KG1 (cell line): ENCODE measurements around the gene TMEM81.
A peak's percentile ranks its signal among the peaks of the same experiment; 100 is the strongest.

Experiments used
- DNase-seq: peaks from one replicate; lab custom pipeline; 2025; lab: John Stamatoyannopoulos, UW

The TMEM81 gene, protein sequence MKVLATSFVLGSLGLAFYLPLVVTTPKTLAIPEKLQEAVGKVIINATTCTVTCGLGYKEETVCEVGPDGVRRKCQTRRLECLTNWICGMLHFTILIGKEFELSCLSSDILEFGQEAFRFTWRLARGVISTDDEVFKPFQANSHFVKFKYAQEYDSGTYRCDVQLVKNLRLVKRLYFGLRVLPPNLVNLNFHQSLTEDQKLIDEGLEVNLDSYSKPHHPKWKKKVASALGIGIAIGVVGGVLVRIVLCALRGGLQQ

DNA sequence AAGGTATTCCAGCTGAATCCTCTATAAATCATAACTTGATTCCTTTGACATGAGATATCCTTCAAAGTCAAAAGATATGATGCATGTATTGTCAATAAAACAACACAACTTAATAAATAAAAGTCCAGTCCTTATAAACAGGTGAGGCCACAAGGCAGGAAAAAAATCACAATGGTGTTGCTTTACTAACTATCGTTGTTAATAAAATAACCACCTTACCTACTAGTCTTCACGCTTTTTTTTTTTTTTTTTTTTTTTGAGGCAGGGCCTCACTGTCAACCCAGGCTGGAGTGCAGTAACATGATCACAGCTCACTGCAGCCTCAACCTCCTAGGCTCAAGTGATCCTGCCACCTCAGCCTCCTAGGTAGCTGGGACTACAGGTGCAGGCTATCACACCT lies at the start of gene TMEM81:
Gene TMEM81 (minus strand): TSS at position 101 of the 400 bp plus-strand sequence. CDS start 140 bp downstream, outside the sequence.
- DNase-seq = no peak

DNA sequence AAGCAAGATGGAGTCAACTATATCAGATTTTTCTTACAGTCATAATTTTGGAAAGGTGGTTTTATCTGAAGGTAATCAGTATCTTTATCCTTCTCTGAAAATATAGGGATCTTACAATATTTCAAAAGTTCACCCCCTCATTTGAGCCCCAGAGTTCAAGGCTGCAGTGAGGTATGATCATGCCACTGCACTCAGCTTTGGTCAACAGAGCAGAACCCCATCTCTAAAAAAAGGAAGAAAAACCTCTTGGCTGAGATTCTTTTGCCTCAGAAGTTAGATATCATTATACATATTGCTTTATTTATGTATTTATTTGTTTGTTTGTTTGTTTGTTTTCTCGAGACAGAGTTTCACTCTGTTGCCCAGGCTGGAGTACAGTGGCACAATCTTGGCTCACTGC lies 49.0 kb upstream of the TMEM81 start:
- DNase-seq = no peak

DNA sequence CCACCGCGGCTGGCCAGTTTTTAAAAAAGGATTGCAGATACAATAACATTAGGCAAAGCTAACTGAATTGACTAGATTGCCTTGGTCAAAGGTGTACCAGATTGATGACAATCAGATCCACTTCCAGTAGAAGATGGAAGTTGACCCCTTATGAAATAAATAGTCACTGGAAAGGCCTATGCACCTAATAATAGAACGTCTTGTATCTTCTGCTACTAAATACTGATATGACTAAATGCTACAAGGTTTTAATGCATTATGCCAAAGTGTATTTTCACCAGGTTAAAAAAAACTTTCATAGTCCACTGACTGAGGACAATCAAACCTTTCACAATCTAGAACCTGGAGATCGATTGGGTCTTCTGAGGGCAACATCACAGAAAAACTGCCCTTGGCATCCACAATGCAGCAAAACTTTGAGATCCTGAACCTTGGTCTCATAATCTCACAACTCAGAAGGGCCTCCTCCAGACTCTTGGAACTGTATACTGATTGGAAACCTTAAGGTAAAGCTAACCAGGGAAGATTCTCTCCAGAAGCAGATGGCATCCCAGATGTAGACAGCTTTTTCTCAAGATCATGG lies 45.3 kb upstream of the TMEM81 start:
- no peak for DNase-seq

DNA sequence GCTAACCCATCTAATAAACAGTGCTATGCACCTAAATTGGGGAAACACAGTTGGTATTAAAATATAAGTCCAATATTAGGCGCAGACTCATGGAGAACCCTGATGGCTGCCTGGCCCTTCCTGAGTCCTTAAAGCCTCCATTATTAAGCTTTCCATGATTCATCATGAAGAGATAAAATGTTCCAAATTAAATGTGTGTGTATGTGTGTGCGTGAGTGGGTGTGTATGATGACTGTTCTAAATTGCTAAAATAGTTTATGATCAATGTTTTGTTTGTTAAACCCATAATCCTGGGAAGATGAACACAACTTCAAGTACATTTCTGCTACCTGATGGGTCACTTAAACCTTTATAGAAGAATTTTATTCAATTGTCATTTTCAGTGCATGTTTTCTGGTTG lies 43.8 kb upstream of the TMEM81 start:
- no peak for DNase-seq

DNA sequence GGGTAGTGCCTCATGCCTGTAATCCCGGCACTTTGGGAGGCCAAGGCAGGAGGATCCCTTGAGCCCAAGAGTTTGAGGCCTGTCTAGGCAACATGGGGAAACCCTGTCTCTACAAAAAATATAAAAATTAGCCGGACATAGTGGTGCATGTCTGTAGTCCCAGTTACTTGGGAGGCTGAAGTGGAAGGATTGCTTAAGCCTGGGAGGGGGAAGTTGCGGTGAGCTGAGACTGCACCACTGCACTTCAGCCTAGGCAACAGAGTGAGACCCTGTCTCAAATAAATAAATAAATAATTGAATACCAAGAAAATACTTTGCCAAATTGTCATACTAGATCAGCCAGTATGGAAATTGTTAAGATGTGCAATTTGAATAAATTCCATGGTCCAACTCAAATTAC lies 43.4 kb upstream of the TMEM81 start:
- no peak for DNase-seq

DNA sequence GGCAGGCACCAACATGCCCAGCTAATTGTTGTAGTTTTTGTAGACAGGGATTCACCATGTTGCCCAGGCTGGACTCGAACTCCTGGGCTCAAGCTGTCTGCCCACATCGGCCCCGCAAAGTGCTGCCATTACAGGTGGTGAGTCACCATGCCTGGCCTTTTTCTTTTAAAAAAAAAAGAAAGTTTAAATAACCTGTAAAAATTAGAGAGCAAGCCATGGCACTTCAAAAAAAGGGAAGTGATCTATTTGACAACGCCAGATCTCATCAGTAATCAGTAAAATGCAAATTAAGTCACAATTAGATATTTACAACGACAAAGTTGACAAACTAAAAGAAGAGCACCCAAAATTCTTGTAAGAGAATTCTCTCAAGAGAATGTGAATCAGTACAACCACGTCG lies 40.5 kb upstream of the TMEM81 start:
- no peak for DNase-seq

DNA sequence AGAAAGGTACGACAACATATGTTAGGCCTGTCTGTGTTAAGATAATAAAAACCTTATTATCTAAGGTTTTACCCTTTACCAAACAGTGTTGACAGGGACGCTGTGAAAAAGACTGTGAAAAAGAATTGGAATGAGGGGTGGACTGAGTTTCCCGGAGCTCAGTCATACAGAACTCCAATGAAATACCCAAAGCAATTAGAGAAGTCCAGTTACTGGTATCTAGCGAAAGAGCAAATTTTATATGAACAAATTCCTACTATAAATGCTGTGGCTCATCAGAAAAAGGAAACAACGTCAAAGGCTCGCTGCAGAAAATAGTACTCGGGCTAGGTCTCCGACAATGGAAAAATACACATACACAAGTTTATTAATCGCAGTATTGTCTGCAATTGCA lies 38.2 kb upstream of the TMEM81 start:
- peak; percentile 90 for DNase-seq

DNA sequence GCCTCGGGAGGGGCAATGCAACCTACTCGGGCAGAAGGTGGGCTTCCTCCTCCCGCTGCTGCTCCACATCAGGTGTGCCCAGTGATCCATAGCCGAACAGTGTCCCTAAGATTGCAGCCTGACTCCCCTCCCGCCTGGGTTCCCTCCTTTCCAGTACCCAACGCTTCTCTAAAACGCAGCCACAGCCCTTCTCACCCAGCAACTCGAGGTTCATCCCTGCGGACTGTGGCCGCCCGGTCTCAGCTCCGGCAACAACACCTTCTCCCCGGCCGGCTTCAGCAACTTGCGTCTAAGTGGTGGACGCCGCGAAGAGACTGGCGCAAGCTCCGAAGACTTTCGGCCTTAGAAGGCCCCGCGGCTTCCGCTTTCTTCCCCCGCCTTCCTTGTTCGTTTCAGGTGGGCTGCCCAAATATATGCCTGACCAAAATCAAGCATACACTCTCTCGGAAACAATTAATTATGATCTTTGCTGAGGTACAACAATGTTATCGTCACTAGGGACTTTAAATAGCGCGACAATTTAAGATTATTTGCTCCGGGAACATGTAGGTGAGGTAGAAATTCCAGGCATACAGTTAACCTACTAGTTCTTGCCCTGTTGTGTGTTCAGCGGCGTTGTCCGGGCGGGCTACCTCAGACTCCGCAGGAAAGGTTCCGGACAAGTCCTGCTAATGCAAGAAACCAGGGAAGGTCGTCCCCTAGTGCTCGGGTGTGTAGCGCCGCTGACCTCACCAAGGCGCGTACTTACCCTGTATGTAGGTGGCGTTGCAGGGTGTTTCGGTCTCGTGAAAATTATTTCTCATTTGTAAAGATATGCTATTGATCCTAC lies 37.6 kb upstream of the TMEM81 start, which contains the start of gene RBBP5:
Gene RBBP5 (minus strand): TSS at position 319 of the 829 bp plus-strand sequence. CDS start 105 bp downstream, at position 214.
- DNase-seq = peak; percentile 90

DNA sequence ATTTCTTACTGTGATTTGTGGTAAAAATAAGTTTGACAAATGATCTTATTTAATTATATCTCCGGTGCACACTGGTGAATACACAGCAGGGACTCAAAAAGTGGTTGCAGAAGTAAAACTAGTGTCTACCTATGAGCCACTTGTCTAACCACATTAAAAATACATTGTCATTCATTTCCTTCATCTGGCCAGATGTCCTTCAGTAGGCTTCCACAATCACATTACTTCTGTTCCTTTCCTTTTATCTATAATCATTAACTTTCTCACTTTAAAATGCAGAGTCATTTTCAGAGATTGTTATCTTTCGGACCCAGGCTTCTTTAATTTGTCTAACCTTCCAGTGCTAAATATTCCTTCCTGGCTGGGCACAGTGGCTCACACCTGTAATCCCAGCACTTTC lies 34.5 kb upstream of the TMEM81 start:
- no peak for DNase-seq

DNA sequence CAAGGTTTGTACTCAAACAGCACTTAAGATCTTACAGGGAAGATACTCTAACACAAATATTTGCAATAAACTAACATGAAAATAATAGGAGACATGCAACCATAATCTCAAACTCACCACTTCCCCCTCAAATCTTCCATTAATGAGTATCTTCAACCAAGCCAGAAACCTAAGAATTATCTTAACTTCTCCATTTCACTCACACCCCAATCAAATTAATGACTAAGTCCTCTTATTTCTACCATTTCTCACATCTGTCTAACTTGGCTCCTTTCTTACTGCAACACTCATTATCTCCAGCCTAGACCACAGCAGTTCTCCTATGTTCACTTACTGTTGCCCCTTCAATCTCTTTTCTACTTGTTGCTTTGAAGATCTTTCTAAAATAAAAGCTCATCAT lies 27.1 kb upstream of the TMEM81 start:
- DNase-seq = no peak

DNA sequence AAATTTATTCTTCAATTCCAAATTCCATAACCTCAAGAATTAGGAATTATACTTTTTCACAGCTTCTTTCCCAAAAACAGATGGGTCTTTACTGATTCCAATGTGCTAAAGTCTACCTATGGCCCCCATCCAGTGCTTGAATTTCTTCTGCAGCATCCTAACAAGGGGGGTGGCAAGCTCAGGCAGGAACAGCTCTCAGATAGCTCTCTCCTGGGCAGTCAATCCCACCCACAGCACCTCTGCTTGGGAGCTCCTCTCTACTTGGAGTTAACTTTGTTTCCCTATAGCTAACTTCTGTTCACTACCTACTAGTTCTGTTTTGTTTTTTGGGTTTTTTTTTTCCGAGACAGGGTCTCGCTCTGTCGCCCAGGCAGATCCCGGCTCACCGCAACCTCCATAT lies 25.5 kb upstream of the TMEM81 start:
- DNase-seq = no peak

DNA sequence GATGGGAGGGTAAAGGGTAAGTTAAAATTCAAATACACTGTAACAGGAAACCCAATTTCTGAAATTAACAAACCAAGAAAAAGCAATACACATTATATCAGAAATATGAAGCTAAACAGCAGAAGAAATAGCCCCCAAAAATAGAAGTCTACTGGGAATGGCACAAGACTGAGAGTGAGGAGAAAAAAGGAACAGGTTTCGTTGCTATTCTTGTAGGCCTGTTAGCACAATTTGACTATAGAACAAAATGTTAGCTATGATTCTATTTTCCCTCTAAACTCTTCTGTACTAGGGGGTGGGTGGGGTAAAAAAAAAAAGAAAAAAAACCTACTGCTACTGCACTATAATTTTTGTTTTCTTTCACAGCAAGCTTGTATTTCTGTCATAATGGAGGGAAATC lies 25.0 kb upstream of the TMEM81 start:
- DNase-seq = no peak

DNA sequence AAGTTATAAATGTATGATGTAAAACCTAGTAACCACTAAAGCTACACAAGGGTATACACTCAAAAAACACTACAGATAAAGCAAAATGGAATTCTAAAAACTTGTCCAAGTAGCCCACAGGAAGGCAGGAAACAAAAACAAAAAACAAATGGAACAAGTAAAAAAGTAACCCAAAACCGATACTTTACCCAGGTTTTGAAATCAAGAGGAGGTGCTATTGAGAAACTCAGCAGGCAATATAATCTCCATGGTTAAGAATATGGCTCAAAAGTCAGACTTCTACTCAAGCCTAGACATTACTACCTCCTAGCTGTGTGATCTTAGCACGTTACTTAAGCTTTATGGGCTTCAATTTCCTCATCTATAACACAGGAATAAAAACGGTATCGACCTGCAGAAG lies 24.2 kb upstream of the TMEM81 start:
- no peak for DNase-seq

DNA sequence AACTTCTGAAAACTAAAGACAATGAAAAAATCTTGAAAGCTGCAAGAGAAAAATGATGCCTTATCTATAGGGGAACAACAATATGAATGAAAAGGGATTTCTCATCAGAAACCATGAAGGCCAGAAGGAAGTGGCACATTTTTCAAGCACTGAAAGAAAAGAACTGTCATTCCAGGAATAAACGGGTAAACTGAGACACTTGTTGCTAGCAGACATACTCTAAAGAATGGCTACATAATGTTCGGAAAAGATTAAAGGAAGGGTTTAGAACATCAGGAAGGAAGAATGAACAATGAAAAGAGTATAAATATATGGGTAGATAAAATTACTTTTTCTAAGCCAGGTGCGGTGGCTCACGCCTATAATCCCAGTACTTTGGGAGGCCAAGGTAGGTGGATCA lies 23.1 kb upstream of the TMEM81 start:
- DNase-seq = no peak

DNA sequence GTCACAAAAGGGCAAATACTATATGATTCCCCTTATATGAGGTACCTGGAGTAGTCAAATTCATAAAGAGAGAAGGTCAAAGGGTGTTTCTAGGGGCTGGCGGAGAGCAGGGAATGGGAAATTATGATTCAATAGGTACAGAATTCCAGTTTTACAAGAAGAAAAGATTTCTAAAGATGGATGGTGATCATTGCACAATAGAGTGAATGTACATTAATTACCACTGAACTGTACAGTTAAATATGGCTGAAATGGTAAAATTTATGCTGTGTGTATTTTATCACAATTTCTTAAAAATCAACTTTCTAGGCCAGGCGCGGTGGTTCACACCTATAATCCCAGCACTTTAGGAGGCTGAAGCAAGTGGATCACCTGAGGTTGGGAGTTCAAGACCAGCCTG lies 18.1 kb upstream of the TMEM81 start:
- no peak for DNase-seq

DNA sequence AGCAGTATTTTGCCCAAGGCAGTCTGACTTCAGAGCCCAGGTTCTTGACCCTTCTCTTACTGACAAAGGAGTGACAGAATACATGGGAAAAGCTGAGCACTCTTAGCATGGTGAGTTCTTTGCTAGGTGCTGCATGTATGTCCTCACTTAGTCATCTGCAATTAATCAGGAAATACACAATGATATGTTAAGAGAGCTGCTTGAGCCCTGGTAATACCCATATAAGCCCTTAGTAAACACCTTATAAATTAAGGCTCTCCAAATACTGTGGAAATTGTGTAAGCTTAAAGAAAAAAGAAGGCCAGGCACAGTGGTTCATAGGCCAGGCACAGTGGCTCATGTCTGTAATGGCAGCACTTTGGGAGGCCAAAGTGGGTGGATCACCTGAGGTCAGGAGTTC lies 14.0 kb upstream of the TMEM81 start:
- DNase-seq = no peak

DNA sequence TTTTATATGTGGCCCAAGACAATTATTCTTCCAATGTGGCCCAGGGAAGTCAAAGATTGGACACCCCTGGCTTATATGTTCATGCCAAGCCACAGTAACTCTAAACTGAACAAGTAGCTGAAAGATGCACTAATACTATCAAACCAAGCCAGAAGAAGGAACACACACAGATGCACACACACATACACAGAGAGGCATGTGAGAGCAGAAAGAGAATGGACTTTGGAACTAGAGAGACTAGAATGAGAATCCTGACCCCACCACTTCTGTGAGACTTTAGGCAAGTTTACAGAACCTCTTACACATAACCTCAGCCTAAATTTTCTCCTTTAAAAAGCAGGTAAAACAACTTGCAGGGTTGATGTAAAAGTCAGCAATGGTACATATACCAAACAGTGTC lies 11.2 kb upstream of the TMEM81 start:
- DNase-seq = no peak

DNA sequence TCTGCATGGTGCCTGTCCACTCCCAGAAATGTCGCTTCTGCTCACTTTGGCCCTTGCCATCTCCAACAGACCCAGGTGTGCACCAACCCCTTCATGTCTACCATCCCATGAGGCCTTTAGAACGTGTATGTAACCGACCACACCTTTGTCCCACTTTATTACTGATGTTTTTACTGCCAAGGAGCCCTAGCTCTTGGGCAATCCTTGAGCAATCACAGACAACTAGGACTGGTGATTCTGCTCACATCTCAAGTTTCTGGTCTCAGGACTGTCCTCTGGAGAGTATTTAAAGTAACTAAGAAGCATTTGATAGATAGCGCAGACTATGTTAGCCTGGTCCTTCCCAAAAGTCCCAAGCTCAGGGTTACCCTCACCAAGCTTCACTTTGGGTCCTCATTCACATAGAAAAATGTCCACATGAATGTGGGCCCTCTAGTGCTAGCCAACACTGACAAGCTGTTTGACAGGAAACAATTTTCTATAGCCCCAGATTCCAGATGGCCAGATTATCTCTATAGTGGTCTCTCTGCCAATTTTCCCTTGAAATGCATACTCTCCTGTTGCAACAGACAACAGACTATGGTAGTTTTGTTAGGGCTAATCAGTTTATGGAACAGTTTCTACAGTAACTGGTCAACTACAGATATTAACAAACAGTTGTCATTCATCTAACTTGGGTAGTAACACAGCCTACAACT lies 6.9 kb upstream of the TMEM81 start:
- no peak for DNase-seq

DNA sequence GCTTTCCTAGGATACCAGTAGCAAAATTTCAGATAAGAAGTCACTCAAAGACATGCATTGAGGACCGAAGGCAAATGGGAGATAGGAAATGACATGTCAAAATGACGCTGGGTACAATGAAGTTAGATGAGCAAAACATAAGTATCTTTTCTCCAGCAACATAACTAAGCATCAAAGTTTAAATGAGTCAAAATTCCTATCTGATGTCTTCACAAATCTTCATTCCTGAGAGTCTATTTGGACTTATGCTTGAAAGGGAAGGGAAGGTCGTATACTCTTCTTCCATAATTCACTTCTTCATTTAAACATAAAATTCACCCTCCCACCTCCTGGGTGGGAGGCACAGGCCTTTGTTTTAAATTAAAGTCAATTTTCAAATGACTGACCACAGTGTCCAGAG lies 4.1 kb upstream of the TMEM81 start:
- no peak for DNase-seq

DNA sequence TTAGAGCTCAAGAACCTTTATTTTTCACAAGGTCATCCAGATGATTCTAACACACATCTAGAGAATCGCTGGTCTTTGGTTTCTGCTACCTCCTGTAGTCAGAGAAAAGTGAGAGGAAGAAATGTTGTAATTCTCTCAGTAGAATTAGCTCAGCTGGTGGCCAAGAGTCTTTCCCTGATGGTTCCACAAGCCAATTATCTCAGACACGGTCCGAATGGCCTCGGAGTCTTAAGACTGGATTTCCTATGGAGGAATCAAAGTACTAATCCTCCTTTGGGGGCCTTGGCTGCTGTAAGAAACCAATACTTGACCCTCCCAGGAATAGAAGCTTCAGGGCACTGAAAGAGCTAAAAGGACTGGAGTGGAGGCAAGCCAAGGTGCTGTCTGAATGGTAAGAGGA lies 1.8 kb downstream of the TMEM81 start:
- no peak for DNase-seq

DNA sequence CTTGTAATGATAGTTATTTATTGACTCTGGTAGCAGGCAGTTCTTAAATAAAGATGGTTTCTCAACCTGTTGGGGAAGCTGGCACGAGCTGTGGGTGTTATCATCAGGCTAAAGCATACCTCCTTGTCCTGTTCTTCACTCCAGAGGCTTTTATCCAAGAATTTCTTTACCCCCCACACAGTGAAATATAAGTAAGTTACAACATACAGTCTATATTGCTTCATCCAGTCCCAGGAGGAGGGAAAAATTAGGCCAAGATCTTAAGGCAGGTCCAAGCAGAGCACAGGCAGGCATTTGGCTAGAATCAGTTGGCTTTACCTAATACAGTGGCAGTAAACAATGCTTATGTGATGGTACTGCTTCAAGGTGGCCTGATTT lies 6.3 kb downstream of the TMEM81 start:
- DNase-seq = no peak

DNA sequence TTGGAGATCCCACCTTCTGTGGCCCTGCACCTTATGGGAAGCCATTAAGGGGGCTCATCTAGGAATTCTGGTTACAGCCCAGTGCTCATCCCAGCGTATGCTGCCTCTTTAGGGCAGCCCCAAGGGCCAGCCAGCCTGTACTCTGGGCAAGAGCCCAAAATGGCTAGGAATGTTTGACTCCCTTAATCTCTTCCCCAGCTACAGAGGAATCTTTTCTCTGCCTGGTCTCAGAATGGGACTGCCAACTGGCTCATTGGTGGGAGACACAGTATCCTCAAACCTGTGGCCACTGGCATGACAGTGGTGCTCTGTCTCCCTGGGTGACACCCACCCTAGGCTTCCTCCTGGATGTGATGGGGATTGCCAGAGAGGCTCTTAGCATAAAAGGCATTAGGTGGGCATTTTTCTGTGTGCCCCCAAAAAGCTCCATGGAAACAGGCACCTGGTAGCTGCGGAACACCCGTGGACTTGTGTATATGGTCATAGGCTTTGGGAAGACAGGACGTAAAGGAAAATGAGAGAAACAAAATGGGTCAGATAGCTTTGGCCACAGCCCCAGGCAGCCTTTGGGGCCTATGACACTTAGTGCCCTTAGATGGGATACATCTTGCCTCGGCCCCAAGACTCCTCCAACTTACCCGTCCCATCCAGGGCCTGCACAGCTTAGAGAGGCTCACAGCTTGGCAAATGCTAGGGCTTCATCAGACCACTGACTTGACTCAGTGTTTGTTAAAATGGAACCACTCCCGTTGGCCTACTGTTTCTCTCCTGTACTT lies 6.9 kb downstream of the TMEM81 start:
- no peak for DNase-seq
